HEK293T (cell line): ENCODE measurements around the gene ZNF521.

Source experiments
- CTCF ChIA-PET: fragments of 350-600 bp; formaldehyde crosslinking; extraction: SDS; loops from one replicate; lab custom pipeline; 2021; ENCODE audit warnings: antibody characterized with exemption, inconsistent platforms; lab: Yijun Ruan, JAX
- POLR2A ChIA-PET: fragments of 350-600 bp; formaldehyde crosslinking; extraction: SDS; loops from one replicate; lab custom pipeline; 2020; ENCODE audit warnings: antibody characterized with exemption, inconsistent platforms; lab: Yijun Ruan, JAX
- DNase-seq: peaks from one replicate; pipeline ENCODE4 v3.0.0; 2012; ENCODE audit warnings: mixed read lengths; ENCODE audit errors: extremely low spot score
- ARNT ChIP-seq: fragments of 450-650 bp; IDR thresholded peaks from 2 replicates; pipeline ENCODE4 v1.6.1; 2017; ENCODE audit warnings: mild to moderate bottlenecking
- BHLHE40 ChIP-seq: fragments of 450-650 bp; IDR thresholded peaks from 2 replicates; pipeline ENCODE4 v1.6.1; 2016; ENCODE audit warnings: mild to moderate bottlenecking, moderate library complexity, borderline replicate concordance
- CTBP1 ChIP-seq: fragments of 450-650 bp; IDR thresholded peaks from 2 replicates; pipeline ENCODE4 v1.6.1; 2016; ENCODE audit warnings: borderline replicate concordance
- ELF4 ChIP-seq: fragments of 450-650 bp; IDR thresholded peaks from 2 replicates; pipeline ENCODE4 v1.6.1; 2017; ENCODE audit warnings: antibody characterized with exemption
- FOXA1 ChIP-seq: fragments of 450-650 bp; IDR thresholded peaks from 2 replicates; pipeline ENCODE4 v1.6.1; 2016; ENCODE audit warnings: mild to moderate bottlenecking
- FOXK2 ChIP-seq: fragments of 450-650 bp; IDR thresholded peaks from 2 replicates; pipeline ENCODE4 v1.6.1; 2016; ENCODE audit warnings: mild to moderate bottlenecking
- FOXM1 ChIP-seq: fragments of 450-650 bp; IDR thresholded peaks from 2 replicates; pipeline ENCODE4 v1.6.1; 2017; ENCODE audit warnings: mild to moderate bottlenecking, borderline replicate concordance
- HDGF ChIP-seq: fragments of 450-650 bp; IDR thresholded peaks from 2 replicates; pipeline ENCODE4 v1.6.1; 2017; ENCODE audit warnings: antibody characterized with exemption, borderline replicate concordance
- L3MBTL2 ChIP-seq: fragments of 450-650 bp; conservative IDR thresholded peaks from 2 replicates; pipeline ENCODE4 v1.6.1; 2016; ENCODE audit warnings: mild to moderate bottlenecking
- LEF1 ChIP-seq: fragments of 450-650 bp; IDR thresholded peaks from 2 replicates; pipeline ENCODE4 v1.6.1; 2017; ENCODE audit warnings: mild to moderate bottlenecking, borderline replicate concordance
- NFRKB ChIP-seq: fragments of 450-650 bp; IDR thresholded peaks from 2 replicates; pipeline ENCODE4 v1.6.1; 2016; ENCODE audit warnings: mild to moderate bottlenecking, moderate library complexity
- PKNOX1 ChIP-seq: fragments of 450-650 bp; IDR thresholded peaks from 2 replicates; pipeline ENCODE4 v1.6.1; 2016
- SP1 ChIP-seq: fragments of 450-650 bp; IDR thresholded peaks from 2 replicates; pipeline ENCODE4 v1.6.1; 2017
- SUZ12 ChIP-seq: fragments of 450-650 bp; IDR thresholded peaks from 2 replicates; pipeline ENCODE4 v1.6.1; 2016; ENCODE audit warnings: mild to moderate bottlenecking
- TARDBP ChIP-seq: fragments of 450-650 bp; IDR thresholded peaks from 2 replicates; pipeline ENCODE4 v1.6.1; 2016
- ZNF384 ChIP-seq: fragments of 450-650 bp; IDR thresholded peaks from 2 replicates; pipeline ENCODE4 v1.6.1; 2016

The ZNF521 gene

DNA sequence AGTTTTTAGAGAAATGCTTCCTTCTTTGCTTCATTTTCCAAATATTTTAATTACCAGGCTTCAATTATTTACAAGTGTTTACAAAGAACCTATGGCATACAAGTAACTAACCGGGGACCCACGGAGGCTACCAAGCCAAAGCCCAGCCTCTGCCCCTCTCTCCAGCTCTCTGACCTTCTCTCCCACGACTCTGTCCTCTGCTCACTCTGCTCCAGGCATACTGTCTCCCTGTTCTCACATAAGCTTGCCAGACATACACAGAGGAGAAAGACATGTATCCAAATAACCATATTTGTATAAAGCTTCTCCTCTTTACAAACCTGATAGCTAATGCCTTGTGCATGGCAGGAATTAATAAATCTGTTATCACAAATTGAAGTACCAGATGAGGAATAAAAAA lies 141.3 kb downstream of the ZNF521 start:
- TF ChIP-seq LEF1, result no peak
- no peak for TF ChIP-seq TARDBP
- no peak for TF ChIP-seq HDGF
- no peak for TF ChIP-seq PKNOX1
- no peak for TF ChIP-seq ARNT
- no peak for TF ChIP-seq ZNF384
- no peak for TF ChIP-seq FOXM1
- no peak for TF ChIP-seq SP1
- TF ChIP-seq ELF4, result no peak
- TF ChIP-seq L3MBTL2, result no peak
- no peak for TF ChIP-seq BHLHE40
- TF ChIP-seq FOXK2, result no peak
- no peak for TF ChIP-seq SUZ12
- TF ChIP-seq FOXA1, result no peak
- TF ChIP-seq CTBP1, result no peak
- TF ChIP-seq NFRKB, result no peak
- DNase-seq, result no peak
- POLR2A ChIA-PET, result no interaction called here
- CTCF ChIA-PET, result no interaction called here

- ChIA-PET CTCF (no interaction called here), POLR2A (no interaction called here)
- no peak for TF ChIP-seq FOXK2
- no peak for TF ChIP-seq SP1
- no peak for TF ChIP-seq TARDBP
- TF ChIP-seq FOXA1, result no peak
- TF ChIP-seq NFRKB, result no peak
- no peak for TF ChIP-seq SUZ12
- TF ChIP-seq L3MBTL2, result no peak
- TF ChIP-seq ARNT, result no peak
- TF ChIP-seq LEF1, result no peak
- TF ChIP-seq CTBP1, result no peak
- TF ChIP-seq PKNOX1, result no peak
- TF ChIP-seq HDGF, result no peak
- TF ChIP-seq ELF4, result no peak
- TF ChIP-seq FOXM1, result no peak
- TF ChIP-seq BHLHE40, result no peak
- TF ChIP-seq ZNF384, result no peak
- DNase-seq, result no peak
Observed at GRCh38 chr18:25192065-25192464, 159.9 kb downstream of the ZNF521 start.

DNA sequence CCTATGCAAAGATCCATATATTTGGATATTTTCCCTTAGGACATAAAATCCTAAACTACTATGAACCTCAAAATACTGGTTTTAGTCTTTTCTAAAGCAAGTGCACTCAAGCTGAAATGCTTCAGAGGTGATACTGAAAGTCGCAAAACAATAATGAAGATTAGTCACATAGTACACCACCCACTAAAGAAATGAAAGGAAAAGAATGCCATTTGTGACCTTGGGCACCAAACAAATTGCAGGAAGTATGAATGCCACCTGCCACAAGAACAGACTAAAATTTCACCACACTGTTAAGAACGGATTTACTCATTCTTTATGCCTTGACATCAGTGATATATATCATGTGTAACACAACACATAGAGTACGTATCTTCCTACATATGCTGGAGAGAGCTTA lies 161.5 kb downstream of the ZNF521 start:
- TF ChIP-seq HDGF (no peak), CTBP1 (no peak)
- CTCF ChIA-PET, result no interaction called here
- no peak for DNase-seq
- POLR2A ChIA-PET, result no interaction called here

DNA sequence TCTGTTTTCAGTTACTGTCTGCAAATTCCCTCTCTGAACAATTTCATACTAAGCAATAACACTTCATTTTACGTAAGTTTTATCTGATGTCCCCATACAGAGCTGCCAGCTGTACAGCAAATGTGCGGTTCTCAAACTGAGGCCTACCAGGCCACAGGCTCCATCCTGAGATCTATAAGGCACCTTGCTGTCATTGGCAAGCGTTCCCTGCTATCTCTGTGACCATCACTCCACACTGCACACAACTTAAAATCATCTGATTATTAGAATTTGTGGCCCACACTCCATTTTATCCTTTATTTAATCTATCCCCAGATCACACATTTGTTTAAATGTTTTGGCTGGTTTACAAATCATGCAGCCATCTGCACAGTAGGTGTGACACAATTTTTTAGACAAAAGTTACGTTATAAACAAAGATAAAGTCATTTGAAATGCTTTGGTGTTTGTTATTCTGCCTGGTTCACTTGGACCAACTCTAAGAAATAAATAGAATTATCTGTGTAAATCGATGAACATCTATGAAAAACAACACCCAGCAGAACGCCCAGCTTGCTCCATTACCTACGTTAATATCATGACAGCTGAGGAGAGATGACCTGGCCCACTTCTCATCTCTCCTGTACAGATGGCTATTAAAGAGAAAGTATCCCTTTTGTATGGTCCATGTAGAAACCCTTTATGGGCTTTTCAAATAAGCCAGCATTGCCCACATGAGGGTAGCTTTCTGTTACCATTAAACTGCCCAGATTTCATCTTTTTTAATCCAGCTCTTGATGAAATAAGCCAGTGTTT lies 162.4 kb downstream of the ZNF521 start:
- ChIA-PET POLR2A (no interaction called here), CTCF (no interaction called here)
- TF ChIP-seq LEF1 (no peak), FOXM1 (no peak), FOXK2 (no peak), ELF4 (no peak), SUZ12 (no peak), L3MBTL2 (no peak), SP1 (no peak), TARDBP (no peak), FOXA1 (no peak), HDGF (no peak), NFRKB (no peak), ZNF384 (no peak), PKNOX1 (no peak), ARNT (no peak), BHLHE40 (no peak), CTBP1 (no peak)
- no peak for DNase-seq

GRCh38 chr18:25187521-25188192 lies 164.3 kb downstream of the ZNF521 start:
- ChIA-PET POLR2A (no interaction called here), CTCF (interaction anchor here (0.8 kb wide), 1 partner anchor 135 kb away, joined by 3 read pairs; no protein-coding TSS in a partner anchor)
- no peak for DNase-seq
- TF ChIP-seq SUZ12 (no peak), LEF1 (no peak), L3MBTL2 (no peak), FOXK2 (no peak), ZNF384 (no peak), CTBP1 (no peak), BHLHE40 (no peak), FOXM1 (no peak), FOXA1 (no peak), PKNOX1 (no peak), SP1 (no peak), NFRKB (no peak), HDGF (no peak)

- ChIA-PET CTCF (no interaction called here), POLR2A (no interaction called here)
- DNase-seq, result no peak
- no peak for TF ChIP-seq FOXM1
- no peak for TF ChIP-seq TARDBP
- no peak for TF ChIP-seq L3MBTL2
- TF ChIP-seq FOXK2, result no peak
- no peak for TF ChIP-seq ELF4
- no peak for TF ChIP-seq ARNT
- TF ChIP-seq NFRKB, result no peak
- no peak for TF ChIP-seq SP1
- no peak for TF ChIP-seq CTBP1
- TF ChIP-seq PKNOX1, result no peak
- TF ChIP-seq SUZ12, result no peak
- no peak for TF ChIP-seq FOXA1
- TF ChIP-seq HDGF, result no peak
Observed at GRCh38 chr18:25186871-25187270, 165.1 kb downstream of the ZNF521 start.
